ENCODE measurements around the gene RAP1GDS1.

GRCh38 chr4:98260579-98261404, at the start of gene RAP1GDS1:
- TF ChIP-seq CTCF (conservative IDR thresholded peaks at IDR 0.05; ENCODE audit: low read depth, low read length) (no peak), EZH2 (IDR thresholded peaks at IDR 0.05; ENCODE audit: low read length, unreplicated experiment) (no peak), EZH2phosphoT487 (IDR thresholded peaks at IDR 0.05; ENCODE audit: borderline replicate concordance, low read length) (no peak)
